GM06990 (cell line): ENCODE measurements around the gene C19orf73.

Source experiments
- DNase-seq: peaks from one replicate; pipeline ENCODE4 v3.0.0-alpha.2; 2011; ENCODE audit not compliant: insufficient read length; ENCODE audit errors: extremely low read depth
- H3K27me3 ChIP-seq: replicated peaks from 2 replicates; pipeline ENCODE4 v1.6.0; 2011; ENCODE audit warnings: low read length; ENCODE audit not compliant: control insufficient read depth, insufficient read depth
- H3K36me3 ChIP-seq: 2 replicates; pipeline ENCODE4 v1.5.1; 2011; ENCODE audit warnings: low read length; ENCODE audit not compliant: control insufficient read depth, insufficient read depth
- H3K4me3 ChIP-seq: replicated peaks from 2 replicates; pipeline ENCODE4 v1.5.1; 2011; ENCODE audit warnings: low read depth, mild to moderate bottlenecking, control low read depth, low read length
- TF ChIP-seq, protein P1 (sequence below): IDR thresholded peaks from 2 replicates; pipeline ENCODE4 v1.5.1; 2011; ENCODE audit warnings: low read length, control low read depth, mild to moderate bottlenecking, inconsistent platforms; ENCODE audit not compliant: insufficient read depth, poor library complexity, severe bottlenecking

Gene C19orf73

DNA sequence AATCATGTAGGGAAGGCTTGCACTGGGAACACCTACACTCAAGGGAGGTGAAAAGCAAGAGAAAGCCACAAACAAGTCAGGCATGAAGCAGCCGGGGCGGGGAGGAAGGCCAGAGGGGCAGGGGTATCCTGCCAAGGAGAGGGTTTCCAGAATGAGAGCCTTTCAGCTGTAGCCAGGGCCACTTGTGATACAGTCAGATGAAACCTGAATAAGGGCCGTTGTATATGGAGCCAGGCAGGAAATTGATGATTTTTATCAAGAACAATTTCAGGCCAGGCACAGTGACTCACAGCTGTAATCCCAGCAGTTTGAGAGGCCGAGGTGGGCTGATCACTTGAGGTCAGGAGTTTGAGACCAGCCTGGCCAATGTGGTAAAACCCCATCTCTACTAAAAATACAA is 43.0 kb upstream of the C19orf73 start:
- Histone ChIP-seq H3K4me3 (no peak overlapping the region), H3K36me3 (no peaks in the 10 kb centered on the region), H3K27me3 (peaks cover 4% of the 10 kb centered on the region)
- TF ChIP-seq, protein P1, sequence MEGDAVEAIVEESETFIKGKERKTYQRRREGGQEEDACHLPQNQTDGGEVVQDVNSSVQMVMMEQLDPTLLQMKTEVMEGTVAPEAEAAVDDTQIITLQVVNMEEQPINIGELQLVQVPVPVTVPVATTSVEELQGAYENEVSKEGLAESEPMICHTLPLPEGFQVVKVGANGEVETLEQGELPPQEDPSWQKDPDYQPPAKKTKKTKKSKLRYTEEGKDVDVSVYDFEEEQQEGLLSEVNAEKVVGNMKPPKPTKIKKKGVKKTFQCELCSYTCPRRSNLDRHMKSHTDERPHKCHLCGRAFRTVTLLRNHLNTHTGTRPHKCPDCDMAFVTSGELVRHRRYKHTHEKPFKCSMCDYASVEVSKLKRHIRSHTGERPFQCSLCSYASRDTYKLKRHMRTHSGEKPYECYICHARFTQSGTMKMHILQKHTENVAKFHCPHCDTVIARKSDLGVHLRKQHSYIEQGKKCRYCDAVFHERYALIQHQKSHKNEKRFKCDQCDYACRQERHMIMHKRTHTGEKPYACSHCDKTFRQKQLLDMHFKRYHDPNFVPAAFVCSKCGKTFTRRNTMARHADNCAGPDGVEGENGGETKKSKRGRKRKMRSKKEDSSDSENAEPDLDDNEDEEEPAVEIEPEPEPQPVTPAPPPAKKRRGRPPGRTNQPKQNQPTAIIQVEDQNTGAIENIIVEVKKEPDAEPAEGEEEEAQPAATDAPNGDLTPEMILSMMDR: no peak
- no peak for DNase-seq

DNA sequence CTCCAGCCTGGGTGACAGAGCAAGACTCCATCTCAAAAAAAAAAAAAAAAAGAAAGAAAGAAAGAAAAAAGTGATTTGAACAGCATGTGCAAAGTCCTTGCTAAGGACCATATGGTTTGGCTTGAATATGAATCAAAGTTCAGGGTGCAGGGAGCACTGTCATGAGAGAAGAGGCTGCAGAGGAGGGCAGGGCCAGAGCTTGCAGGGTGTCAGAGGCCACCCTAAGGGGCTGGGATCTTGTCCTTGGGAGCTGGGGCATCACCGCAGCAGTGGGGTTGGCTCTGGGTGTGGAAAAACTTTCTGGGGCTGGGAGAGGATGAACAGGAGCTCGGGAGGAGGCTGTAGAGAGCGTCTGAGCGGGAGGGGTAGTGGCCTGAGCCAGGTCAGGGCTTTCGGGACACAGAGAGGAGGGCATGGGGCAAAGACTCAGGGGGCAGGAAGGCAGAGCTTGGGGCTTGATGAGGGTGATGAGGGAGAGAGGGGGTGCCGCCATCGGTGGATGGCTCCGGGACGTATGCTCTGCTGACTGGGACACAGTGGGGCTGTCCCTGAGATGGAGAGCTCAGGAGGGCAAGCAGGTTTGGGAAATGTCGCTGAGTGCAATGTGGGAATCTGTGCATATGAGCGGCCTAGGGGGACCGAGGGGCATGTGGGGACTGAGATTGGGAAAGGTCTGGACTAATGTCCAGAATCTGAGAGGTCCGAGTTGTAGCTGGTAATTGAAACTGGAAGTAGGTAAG is 41.7 kb upstream of the C19orf73 start:
- Histone ChIP-seq H3K36me3 (no peaks in the 10 kb centered on the region), H3K4me3 (no peak overlapping the region), H3K27me3 (peaks cover 4% of the 10 kb centered on the region)
- DNase-seq: no peak
- TF ChIP-seq, protein P1: no peak

DNA sequence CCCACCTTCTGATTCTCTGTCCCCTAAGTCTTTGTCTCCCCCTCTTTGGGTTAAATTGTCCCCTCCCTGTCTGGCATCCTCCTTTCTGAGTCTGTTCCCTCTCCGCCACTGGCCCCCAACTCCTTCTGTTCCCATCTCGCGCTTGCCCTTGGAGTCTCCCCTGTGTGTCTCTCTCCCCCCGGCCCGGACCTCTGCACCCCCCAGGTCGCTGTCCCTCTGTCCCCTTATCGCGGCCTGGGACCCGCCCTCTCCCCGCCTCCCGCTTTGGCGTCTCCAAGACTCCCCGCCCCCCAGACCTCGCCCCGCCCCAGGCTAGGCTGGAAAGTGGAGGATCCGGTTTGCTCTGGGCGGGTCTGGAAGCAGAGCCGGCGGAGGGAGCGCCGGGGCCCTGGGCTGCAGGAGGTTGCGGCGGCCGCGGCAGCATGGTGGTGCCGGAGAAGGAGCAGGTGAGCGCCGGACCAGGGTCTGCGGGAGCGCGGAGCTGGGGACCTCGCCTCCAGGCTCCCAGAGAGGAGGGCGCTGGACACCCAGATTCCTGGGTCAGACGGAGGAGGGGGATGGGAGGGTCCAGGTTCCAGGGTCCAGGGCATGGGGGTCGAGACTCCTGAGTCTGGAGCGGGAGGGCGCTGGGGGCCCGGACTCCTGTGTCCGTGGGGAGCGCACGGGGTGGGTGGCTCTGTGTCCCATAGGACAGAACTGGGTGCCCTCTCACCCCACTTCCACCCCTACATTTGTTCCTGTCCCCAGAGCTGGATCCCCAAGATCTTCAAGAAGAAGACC is 38.7 kb upstream of the C19orf73 start, which contains the start of gene TRPM4:
Gene TRPM4, plus strand, starts transcription at position 348 of the 780 bp plus-strand sequence. Its CDS starts 75 bp downstream, at position 423.
- peaks cover 3% of the 10 kb centered on the region for H3K27me3 ChIP-seq
- TF ChIP-seq, protein P1: no peak
- H3K36me3 ChIP-seq: no peaks in the 10 kb centered on the region
- no peak for DNase-seq
- no peak within 1 kb of the TSS for H3K4me3 ChIP-seq

DNA sequence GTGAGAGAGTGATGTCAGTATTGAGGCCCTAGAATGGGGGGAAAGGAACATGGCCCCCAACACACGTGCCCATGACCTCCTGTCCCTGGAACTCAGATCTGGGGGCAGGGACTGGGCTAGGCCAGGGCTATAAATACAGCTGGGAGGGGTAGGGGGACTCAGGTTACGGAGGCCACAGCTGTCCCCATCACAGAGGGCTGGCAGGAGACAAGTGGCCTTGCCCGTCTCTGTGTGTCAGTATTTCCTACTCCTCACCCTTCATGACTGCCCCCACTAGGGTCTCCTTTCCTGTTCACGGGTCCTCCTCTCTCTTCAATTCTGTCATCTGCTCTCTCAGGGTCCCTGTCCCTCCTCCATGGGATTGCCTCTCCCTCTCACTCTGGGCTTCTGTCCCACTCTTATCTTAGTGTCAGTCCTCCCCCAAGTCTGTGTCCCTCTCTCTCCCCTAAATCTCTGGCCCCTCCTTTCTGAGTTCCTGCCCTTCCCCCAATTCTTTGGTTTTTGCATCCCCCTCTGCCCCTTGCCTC is 36.9 kb upstream of the C19orf73 start:
- H3K4me3 ChIP-seq: no peak overlapping the region
- peaks cover 3% of the 10 kb centered on the region for H3K27me3 ChIP-seq
- no peak for DNase-seq
- H3K36me3 ChIP-seq: no peaks in the 10 kb centered on the region
- TF ChIP-seq, protein P1: no peak

DNA sequence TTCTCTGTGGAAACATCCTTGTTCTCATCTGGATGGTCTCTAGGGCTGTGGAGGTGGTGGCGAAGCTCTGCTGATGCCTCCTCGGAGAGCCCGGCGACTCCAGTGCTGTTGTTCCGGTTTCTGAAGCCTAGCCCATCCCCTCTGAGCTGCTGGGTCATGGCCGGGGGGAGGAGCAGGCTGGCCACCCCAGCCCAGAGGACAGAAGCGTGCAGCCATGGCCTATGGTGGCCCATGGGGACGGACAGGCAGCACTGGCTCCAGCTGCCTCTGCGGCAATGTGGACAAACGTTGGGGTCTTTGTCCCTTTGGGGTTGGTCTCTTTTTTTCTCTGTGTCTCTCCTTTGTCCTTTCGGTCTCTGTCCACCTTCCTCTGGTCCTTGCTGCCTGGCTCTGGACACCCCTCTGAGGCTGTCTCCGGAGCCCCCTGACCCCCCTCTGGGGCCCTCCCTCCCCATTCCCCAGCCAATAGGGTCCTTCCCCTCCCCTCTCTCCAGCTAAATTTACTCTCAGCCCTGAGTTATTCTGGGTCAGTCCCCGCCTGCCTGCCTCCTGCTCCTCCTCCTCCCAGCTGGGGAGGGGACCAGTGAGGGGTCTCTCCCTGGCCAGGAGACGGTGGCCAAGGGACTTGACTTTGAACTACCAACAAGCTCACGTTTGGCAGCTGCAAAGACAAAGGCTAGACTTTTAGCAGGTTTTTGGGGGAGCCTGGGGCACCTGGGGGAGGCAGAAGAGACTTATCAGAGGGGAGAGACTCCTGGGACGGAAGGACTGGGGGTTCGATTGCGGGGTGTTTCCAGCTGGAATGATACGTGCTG is 36.3 kb upstream of the C19orf73 start, which contains the start of gene HRC:
Gene HRC, minus strand, starts transcription at position 392 of the 815 bp plus-strand sequence. Its CDS starts 159 bp downstream, at position 233.
- Histone ChIP-seq H3K36me3 (no peaks in the 10 kb centered on the region), H3K27me3 (peaks cover 3% of the 10 kb centered on the region), H3K4me3 (no peak within 1 kb of the TSS)
- DNase-seq: no peak
- TF ChIP-seq, protein P1: no peak
